Measurements from ENCODE around the gene CD86. TPM values are rescaled to one million over a fixed set of nuclear protein-coding genes. Genes with fewer than 3 reads are reported as not detected.

Gene CD86
- polyA plus RNA-seq, 1 experiment, result not detected

- ChIA-PET POLR2A (no interaction called here), CTCF (no interaction called here)
- TF ChIP-seq, protein P1, sequence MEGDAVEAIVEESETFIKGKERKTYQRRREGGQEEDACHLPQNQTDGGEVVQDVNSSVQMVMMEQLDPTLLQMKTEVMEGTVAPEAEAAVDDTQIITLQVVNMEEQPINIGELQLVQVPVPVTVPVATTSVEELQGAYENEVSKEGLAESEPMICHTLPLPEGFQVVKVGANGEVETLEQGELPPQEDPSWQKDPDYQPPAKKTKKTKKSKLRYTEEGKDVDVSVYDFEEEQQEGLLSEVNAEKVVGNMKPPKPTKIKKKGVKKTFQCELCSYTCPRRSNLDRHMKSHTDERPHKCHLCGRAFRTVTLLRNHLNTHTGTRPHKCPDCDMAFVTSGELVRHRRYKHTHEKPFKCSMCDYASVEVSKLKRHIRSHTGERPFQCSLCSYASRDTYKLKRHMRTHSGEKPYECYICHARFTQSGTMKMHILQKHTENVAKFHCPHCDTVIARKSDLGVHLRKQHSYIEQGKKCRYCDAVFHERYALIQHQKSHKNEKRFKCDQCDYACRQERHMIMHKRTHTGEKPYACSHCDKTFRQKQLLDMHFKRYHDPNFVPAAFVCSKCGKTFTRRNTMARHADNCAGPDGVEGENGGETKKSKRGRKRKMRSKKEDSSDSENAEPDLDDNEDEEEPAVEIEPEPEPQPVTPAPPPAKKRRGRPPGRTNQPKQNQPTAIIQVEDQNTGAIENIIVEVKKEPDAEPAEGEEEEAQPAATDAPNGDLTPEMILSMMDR (IDR thresholded peaks at IDR 0.05; ENCODE audit: insufficient read depth, low read depth, low read length), result no peak
- DNase-seq (ENCODE audit: low read depth), result no peak
- H3K4me3 ChIP-seq (ENCODE audit: low read depth, low read length), result no peak overlapping the region
- no peaks in the 10 kb centered on the region for H3K36me3 ChIP-seq (ENCODE audit: control insufficient read depth, insufficient read depth, low read length)
- H3K27me3 ChIP-seq (ENCODE audit: control insufficient read depth, insufficient read depth, low read length), result no peaks in the 10 kb centered on the region
These were observed 42.0 kb downstream of the CD86 start for GRCh38 chr3:122097141-122097540.

DNA sequence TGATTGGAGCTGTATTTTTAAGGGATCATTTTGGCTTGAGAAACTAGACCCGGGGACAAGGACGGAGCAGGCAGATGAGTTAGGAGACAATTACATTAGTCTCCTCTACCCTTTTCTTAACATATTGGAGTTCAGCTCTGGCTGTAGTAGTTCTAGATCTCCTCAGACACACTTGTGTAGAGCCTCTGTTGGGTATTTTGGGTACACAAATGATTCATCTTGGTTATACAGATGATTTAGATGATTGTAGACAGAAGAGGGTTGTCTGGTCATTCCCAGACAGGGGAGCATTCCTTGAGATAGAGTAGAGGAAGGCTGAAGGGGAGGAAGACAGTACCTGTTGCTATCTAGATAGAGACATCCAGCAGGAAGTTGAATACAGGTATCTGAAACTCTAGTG, 43.4 kb downstream of the CD86 start:
- TF ChIP-seq, protein P1 (IDR thresholded peaks at IDR 0.05; ENCODE audit: insufficient read depth, low read depth, low read length), result no peak
- no peak for DNase-seq (ENCODE audit: low read depth)
- CTCF ChIA-PET, result no interaction called here
- no peaks in the 10 kb centered on the region; the same call in 1 of the 2 replicates for H3K27me3 ChIP-seq (ENCODE audit: control insufficient read depth, insufficient read depth, low read length)
- POLR2A ChIA-PET, result no interaction called here
- H3K4me3 ChIP-seq (ENCODE audit: low read depth, low read length), result no peak overlapping the region
- no peaks in the 10 kb centered on the region for H3K36me3 ChIP-seq (ENCODE audit: control insufficient read depth, insufficient read depth, low read length)

DNA sequence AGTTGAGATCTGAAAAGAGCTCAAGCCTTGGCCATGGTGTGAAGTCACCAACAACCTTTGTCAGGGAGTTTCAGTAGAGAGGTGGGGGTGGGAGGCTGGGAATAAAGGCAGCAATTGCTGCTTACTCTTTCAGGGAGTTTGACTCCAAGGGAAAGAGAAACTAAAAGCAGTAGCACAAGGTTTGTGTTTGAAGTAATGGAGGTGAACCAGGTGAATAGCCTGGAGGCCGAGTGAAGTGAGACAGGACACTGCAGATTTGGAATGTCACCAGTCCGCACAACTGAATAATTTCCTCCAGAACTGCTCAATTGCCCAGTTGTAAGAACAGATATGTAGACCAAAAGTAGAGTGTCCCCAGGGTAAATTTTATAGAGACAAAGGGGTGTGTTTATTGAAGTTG, 44.1 kb downstream of the CD86 start:
- no peaks in the 10 kb centered on the region; the same call in 1 of the 2 replicates for H3K27me3 ChIP-seq (ENCODE audit: control insufficient read depth, insufficient read depth, low read length)
- no peaks in the 10 kb centered on the region for H3K36me3 ChIP-seq (ENCODE audit: control insufficient read depth, insufficient read depth, low read length)
- H3K4me3 ChIP-seq (ENCODE audit: low read depth, low read length), result no peak overlapping the region
- TF ChIP-seq, protein P1 (IDR thresholded peaks at IDR 0.05; ENCODE audit: insufficient read depth, low read depth, low read length), result no peak
- DNase-seq (ENCODE audit: low read depth), result no peak
- POLR2A ChIA-PET, result no interaction called here
- CTCF ChIA-PET, result no interaction called here

DNA sequence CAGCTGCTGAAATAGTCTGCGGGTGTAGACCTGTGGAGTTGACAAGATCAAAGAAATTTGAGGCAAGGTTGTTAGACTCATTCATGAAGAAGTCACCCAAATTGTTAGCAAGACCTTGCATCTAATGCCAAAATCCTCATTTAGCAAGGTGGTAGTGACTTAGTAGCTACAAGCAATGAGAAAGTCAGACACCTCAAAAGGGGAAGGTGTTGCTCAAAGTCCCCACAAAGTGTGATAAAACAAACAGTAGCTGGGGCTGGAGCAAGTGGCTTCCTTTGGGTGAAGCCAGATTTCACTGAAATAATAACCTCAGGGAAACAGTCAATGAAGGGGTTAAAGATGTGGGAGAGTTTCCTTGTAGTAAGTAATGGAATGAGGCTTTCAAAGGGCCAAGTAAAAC, 44.9 kb downstream of the CD86 start:
- ChIA-PET POLR2A (no interaction called here), CTCF (interaction anchor here (1.1 kb wide), 1 partner anchor 11 kb away, joined by 3 read pairs; no protein-coding TSS in a partner anchor)
- no peaks in the 10 kb centered on the region for H3K36me3 ChIP-seq (ENCODE audit: control insufficient read depth, insufficient read depth, low read length)
- no peak for DNase-seq (ENCODE audit: low read depth)
- no peak overlapping the region for H3K4me3 ChIP-seq (ENCODE audit: low read depth, low read length)
- no peaks in the 10 kb centered on the region; the same call in 1 of the 2 replicates for H3K27me3 ChIP-seq (ENCODE audit: control insufficient read depth, insufficient read depth, low read length)
- TF ChIP-seq, protein P1 (IDR thresholded peaks at IDR 0.05; ENCODE audit: insufficient read depth, low read depth, low read length), result no peak

DNA sequence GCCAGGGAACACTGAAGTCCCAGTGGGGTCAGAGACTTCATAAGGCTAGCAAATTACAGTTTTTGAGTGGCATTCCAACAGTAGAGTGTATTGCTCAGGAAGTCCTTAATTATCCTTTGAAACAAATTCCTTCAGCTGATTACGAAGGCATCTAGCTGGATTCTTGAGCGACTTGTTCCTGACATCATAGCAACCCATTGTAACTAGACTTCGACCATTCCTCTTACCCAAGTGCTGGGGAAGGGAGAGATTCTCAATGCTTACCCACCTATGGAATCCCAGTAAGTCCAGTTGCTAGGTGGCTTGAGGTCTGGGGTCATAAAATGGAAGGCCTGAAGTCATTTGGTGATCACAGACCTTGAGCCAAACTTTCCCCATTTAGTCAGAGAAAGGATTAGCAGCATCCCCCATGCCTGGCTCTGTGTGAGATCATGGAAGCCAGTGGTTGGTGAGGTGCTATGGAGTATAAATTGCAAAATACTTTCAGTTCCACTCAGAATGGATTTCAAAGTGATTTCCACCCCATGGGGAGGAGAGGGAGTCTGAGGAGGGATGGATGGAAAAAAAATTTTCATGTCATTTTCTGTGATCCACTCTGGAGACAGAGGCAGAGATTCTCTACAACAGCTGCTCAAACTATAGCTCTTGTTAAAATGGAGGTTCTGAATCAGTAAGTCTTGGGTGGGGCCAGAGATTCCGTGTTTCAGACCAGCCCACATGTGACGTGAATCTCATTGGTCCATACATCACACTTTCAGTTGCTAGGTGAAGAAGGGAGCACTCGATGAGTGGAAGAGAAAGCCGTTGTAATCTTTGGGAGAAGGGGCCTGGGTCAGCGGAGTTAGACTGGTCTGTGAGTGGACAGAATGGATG, 45.7 kb downstream of the CD86 start:
- H3K36me3 ChIP-seq (ENCODE audit: control insufficient read depth, insufficient read depth, low read length), result no peaks in the 10 kb centered on the region
- CTCF ChIA-PET, result interaction anchor here (1.1 to 1.8 kb wide), 7 partner anchors 10 to 256 kb away, joined by 3 to 14 read pairs (median 4); no protein-coding TSS in a partner anchor
- H3K4me3 ChIP-seq (ENCODE audit: low read depth, low read length), result no peak overlapping the region
- DNase-seq (ENCODE audit: low read depth), result no peak
- TF ChIP-seq, protein P1 (IDR thresholded peaks at IDR 0.05; ENCODE audit: insufficient read depth, low read depth, low read length), result no peak
- H3K27me3 ChIP-seq (ENCODE audit: control insufficient read depth, insufficient read depth, low read length), result no peaks in the 10 kb centered on the region; the same call in 1 of the 2 replicates
- POLR2A ChIA-PET, result no interaction called here
